DOHH2 (cell line): Measurements from ENCODE around the gene CEP295NL.

Experiments used
- EZH2phosphoT487 ChIP-seq: fragments of 200-600 bp; sonication (generic); IDR thresholded peaks from 2 replicates; pipeline ENCODE4 v1.6.1; 2017; ENCODE audit warnings: borderline replicate concordance, mild to moderate bottlenecking, antibody characterized with exemption, low read length, moderate library complexity, mixed read lengths
- TF ChIP-seq, protein P1 (sequence below): fragments of 200-600 bp; sonication (generic); IDR thresholded peaks from one replicate; pipeline ENCODE4 v1.5.1; 2014; ENCODE audit warnings: antibody characterized with exemption, mild to moderate bottlenecking, low read depth, low read length; ENCODE audit not compliant: poor library complexity, severe bottlenecking

DNA sequence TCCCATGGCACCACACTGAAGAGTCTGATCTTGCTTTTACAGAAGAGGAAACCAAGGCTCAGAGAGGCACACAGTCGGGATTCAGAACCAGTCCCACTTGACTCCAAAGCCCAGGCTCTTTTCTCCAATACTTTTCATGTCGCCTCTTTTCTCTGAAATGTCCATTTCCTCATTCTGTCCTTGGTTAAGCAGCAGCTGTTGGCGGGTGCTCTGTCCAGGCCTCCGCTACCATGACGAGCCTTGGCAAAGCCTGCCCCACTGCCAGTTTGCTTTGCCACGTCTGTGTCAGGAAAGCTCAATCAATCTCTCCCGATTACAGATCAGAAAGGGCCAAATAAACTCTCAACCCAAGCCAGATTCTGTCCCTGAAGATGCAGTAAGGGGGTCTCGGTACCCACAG, 9.1 kb upstream of the CEP295NL start:
- TF ChIP-seq EZH2phosphoT487: no peak
- TF ChIP-seq, protein P1, sequence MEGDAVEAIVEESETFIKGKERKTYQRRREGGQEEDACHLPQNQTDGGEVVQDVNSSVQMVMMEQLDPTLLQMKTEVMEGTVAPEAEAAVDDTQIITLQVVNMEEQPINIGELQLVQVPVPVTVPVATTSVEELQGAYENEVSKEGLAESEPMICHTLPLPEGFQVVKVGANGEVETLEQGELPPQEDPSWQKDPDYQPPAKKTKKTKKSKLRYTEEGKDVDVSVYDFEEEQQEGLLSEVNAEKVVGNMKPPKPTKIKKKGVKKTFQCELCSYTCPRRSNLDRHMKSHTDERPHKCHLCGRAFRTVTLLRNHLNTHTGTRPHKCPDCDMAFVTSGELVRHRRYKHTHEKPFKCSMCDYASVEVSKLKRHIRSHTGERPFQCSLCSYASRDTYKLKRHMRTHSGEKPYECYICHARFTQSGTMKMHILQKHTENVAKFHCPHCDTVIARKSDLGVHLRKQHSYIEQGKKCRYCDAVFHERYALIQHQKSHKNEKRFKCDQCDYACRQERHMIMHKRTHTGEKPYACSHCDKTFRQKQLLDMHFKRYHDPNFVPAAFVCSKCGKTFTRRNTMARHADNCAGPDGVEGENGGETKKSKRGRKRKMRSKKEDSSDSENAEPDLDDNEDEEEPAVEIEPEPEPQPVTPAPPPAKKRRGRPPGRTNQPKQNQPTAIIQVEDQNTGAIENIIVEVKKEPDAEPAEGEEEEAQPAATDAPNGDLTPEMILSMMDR: no peak
